ENCODE measurements around the gene ILDR2.

Gene ILDR2

GRCh38 chr1:166981589-166981988 is 6.2 kb upstream of the ILDR2 start:
- no peak for TF ChIP-seq CTCF (IDR thresholded peaks at IDR 0.05; ENCODE audit: low read length, missing control alignments)
- no peak overlapping the region for H3K4me3 ChIP-seq (replicated peaks; ENCODE audit: low read depth, low read length)
- no peak for DNase-seq (ENCODE audit: low read depth)

DNA sequence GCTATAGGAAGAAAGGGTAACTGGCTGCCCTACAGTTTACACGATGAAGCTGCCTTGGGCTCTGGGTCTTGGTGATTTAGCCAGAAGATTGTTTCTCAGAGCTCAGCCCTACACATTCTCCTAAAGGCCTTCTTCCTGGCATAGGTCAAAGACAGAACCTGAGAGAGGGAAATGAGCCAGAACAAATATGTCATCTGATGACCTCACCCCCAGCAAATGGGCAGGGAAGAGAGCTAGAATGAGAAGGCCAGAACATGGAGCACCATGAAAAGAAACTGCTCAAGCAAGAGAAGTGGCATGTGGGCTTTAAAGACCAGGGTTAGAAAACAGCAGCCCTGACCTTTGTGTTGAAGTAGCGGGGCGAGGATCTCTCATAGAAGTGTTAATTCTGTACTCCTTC is 5.5 kb upstream of the ILDR2 start:
- TF ChIP-seq CTCF (IDR thresholded peaks at IDR 0.05; ENCODE audit: low read length, missing control alignments), result no peak
- no peak for DNase-seq (ENCODE audit: low read depth)
- no peak overlapping the region for H3K4me3 ChIP-seq (replicated peaks; ENCODE audit: low read depth, low read length)

DNA sequence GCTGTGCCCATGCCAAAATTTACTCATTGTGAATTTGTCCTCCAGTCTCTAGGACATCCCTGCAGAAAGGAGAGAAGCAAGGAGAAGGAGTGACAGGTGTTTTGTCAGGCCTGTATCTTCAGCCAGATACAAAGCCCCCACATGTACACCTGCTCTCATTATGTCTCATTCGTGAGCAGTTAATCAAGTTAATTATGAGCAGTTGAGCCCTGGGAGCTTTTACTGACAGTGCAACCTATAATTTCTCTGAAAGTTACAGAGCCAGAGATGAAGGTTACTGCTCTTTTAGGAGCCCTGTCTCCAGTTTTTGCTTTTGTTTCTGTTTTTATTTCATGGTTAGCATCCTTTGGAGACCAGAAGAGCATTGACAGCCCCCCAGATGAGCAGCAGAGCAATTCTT is 5.0 kb upstream of the ILDR2 start:
- no peak overlapping the region for H3K4me3 ChIP-seq (replicated peaks; ENCODE audit: low read depth, low read length)
- no peak for DNase-seq (ENCODE audit: low read depth)
- no peak for TF ChIP-seq CTCF (IDR thresholded peaks at IDR 0.05; ENCODE audit: low read length, missing control alignments)

DNA sequence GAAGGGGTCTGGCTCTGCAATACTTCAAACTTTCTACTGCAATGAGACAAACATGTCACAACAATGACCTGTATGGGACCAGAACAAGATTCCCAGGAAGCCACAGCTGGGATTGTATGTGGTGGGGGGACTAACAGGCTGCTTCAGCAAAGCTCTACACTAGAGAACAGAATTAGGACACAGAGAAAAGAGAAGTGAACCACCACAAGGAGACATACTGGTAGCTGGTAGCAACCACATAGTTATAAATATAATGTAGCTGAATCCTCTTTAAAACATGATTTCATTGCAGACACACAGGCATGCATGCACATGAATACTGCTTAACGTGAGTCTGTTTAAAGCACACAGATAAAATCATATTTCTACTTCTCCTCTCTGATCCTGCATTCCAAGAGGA is 3.5 kb upstream of the ILDR2 start:
- DNase-seq (ENCODE audit: low read depth), result no peak
- TF ChIP-seq CTCF (IDR thresholded peaks at IDR 0.05; ENCODE audit: low read length, missing control alignments), result no peak
- H3K4me3 ChIP-seq (replicated peaks; ENCODE audit: low read depth, low read length), result no peak overlapping the region

DNA sequence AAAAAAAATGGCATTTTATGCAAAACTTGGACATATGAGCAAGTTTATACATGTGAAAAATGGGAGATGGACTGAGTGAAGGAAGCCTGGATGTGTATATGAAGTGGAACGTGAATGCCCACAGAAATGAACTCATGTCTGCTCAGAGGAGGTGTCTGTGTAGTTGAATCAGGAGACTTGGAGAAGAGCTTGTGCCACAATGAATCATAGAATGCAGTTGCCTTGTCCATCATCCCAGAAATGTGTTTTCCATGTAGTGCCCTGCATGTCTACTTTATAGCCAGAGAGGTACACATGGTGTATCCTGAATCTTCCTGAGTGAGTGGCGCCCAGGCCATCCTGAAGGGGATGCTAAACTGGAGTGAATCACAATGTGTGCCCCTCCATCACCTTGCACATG is 2.6 kb upstream of the ILDR2 start:
- H3K4me3 ChIP-seq (replicated peaks; ENCODE audit: low read depth, low read length), result no peak overlapping the region
- TF ChIP-seq CTCF (IDR thresholded peaks at IDR 0.05; ENCODE audit: low read length, missing control alignments), result no peak
- DNase-seq (ENCODE audit: low read depth), result no peak

GRCh38 chr1:166974647-166975345 is 544 bp downstream of the ILDR2 start:
- no peak for DNase-seq (ENCODE audit: low read depth)

More at GRCh38 chr1:166974647-166975345, 544 bp downstream of the ILDR2 start:
- H3K4me3 ChIP-seq (replicated peaks; ENCODE audit: low read depth, low read length), result peak overlapping the region; percentile 43
- no peak for TF ChIP-seq CTCF (IDR thresholded peaks at IDR 0.05; ENCODE audit: low read length, missing control alignments)

Measured in fibroblast of pulmonary artery (primary cell).